Right cardiac atrium (tissue), 5 donors: Measurements from ENCODE around the gene NCK2. TPM values are rescaled to one million over a fixed set of nuclear protein-coding genes. Genes with fewer than 3 reads are reported as not detected.

Source experiments
- ATAC-seq, 2 donors: fragments of 200-7000 bp; cut with Tn5 transposase; one replicate each; pipeline versions ENCODE4 v1.8.0 to v1.9.1; 2020; ENCODE audit warnings: moderate library complexity in 2 of 2, mild to moderate bottlenecking in 1 of 2
- DNase-seq, 3 donors: peaks; one replicate each; pipeline ENCODE4 v3.0.0-alpha.2; 2020
- H3K27ac ChIP-seq: one replicate; pipeline ENCODE4 v1.5.1; 2013; ENCODE audit warnings: mild to moderate bottlenecking, low read length, control low read depth, moderate library complexity
- H3K27me3 ChIP-seq: one replicate; pipeline ENCODE4 v1.6.1; 2013; ENCODE audit not compliant: control insufficient read depth, insufficient read depth
- H3K4me1 ChIP-seq: one replicate; pipeline ENCODE4 v1.6.1; 2013; ENCODE audit warnings: low read length; ENCODE audit not compliant: control insufficient read depth, insufficient read depth
- H3K4me3 ChIP-seq: one replicate; pipeline ENCODE4 v1.5.1; 2013; ENCODE audit warnings: low read length, control low read depth
- H3K9me3 ChIP-seq: one replicate; pipeline ENCODE4 v1.6.1; 2013; ENCODE audit warnings: low read length; ENCODE audit not compliant: control insufficient read depth
- WGBS: extraction: QIAGEN DNeasy Blood & Tissue Kit; methylation state at CpG from one replicate; pipeline ENCODE4 v1.1.7; 2013; 5-methylcytosine and 5-hydroxymethylcytosine counted together
- intact Hi-C, 4 donors: fragments of 100-400 bp; cut with DNase I; formaldehyde crosslinking; loops; one replicate each; pipeline versions ENCODE4 v1.11.0 to v1.14.0; 2022 to 2023
- polyA plus RNA-seq: library from polyadenylated mRNA; stranded (reverse); fragments of 200-250 nt; gene quantifications from one replicate; pipeline ENCODE4 v1.2.3, GENCODE V29; 2013
- total RNA-seq, 4 donors: library from RNA; stranded (reverse); fragmentation: NEBNext Ultra II Directional; extraction: Animal tissue kit (Norgen Biotek cat#: 25700); gene quantifications; one replicate each; pipeline ENCODE4 v1.2.1, GENCODE V29; 2021
- donor health status: healthy with polysubstance abuse.
- donor health status: DM: no; HTN: yes; CAD: no.
- donor health status: DM: no; HTN: no; CAD: no.
- donor health status: DM: no; HTN: yes; CAD: no; lungs with severe emphysema.
- donor health status: DM: yes; HTN: yes; CAD: no.

Gene NCK2
- total and polyA plus RNA-seq, 5 donors, result 29.9 to 39.5 (median 31.1) TPM

- Histone ChIP-seq H3K9me3 (no peaks in the 10 kb centered on the region), H3K27ac (no peak overlapping the region), H3K4me1 (no peaks in the 10 kb centered on the region), H3K4me3 (no peak overlapping the region), H3K27me3 (no peaks in the 10 kb centered on the region)
- 95% methylated on average over 6 of the region's 6 CpGs for WGBS
- DNase-seq (no peak), ATAC-seq (no peak)
- intact Hi-C loops, result no loop called here
Measured at GRCh38 chr2:105736145-105736544, 8.6 kb upstream of the NCK2 start.

- intact Hi-C loops, result no loop called here
- DNase-seq, result no peak
- 91% methylated on average over 6 of the region's 6 CpGs for WGBS
- ATAC-seq, result no peak
- no peaks in the 10 kb centered on the region for H3K4me1 ChIP-seq
- H3K27ac ChIP-seq, result no peak overlapping the region
- H3K4me3 ChIP-seq, result no peak overlapping the region
- no peaks in the 10 kb centered on the region for H3K9me3 ChIP-seq
- no peaks in the 10 kb centered on the region for H3K27me3 ChIP-seq
Measured at GRCh38 chr2:105737980-105738657, 6.6 kb upstream of the NCK2 start.

DNA sequence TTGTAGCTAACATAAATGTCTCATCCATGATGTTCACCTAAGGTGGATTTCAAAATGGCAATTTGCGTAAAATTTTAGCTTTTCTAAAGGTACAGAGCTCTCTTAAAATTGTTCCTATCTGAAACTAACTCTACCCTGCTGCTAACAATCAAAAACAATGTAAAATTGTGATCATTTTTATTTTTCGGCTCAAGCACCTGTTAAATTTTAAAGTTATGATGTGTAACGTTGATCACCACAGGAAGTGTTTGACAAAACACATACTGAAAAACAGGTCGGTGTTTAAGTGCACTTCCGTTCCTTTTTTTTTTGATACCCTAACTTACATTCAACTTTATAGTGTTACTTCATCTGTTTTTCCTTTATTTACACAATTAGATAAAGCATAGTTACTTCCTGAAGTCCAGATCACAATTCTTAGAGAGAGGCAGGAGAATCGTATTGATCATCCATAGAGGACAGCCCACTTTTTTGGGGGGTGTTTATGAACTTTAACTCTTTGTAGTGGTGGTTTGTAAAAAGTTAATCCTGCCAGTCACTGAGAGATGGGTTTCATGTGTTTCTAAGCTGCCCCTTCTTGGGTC lies 6.0 kb upstream of the NCK2 start:
- no peak for ATAC-seq
- no peaks in the 10 kb centered on the region for H3K27me3 ChIP-seq
- intact Hi-C loops, result no loop called here
- H3K4me1 ChIP-seq, result no peaks in the 10 kb centered on the region
- H3K27ac ChIP-seq, result no peak overlapping the region
- DNase-seq, result no peak
- H3K9me3 ChIP-seq, result no peaks in the 10 kb centered on the region
- WGBS, result 75% methylated on average over 6 of the region's 6 CpGs
- H3K4me3 ChIP-seq, result no peak overlapping the region

- Histone ChIP-seq H3K27me3 (no peaks in the 10 kb centered on the region), H3K4me3 (no peak overlapping the region), H3K4me1 (no peaks in the 10 kb centered on the region), H3K27ac (no peak overlapping the region), H3K9me3 (no peaks in the 10 kb centered on the region)
- DNase-seq (no peak), ATAC-seq (no peak)
- intact Hi-C loops, result no loop called here
- WGBS, result 78% methylated on average over 8 of the region's 8 CpGs
Measured at GRCh38 chr2:105739426-105739825, 5.3 kb upstream of the NCK2 start.

DNA sequence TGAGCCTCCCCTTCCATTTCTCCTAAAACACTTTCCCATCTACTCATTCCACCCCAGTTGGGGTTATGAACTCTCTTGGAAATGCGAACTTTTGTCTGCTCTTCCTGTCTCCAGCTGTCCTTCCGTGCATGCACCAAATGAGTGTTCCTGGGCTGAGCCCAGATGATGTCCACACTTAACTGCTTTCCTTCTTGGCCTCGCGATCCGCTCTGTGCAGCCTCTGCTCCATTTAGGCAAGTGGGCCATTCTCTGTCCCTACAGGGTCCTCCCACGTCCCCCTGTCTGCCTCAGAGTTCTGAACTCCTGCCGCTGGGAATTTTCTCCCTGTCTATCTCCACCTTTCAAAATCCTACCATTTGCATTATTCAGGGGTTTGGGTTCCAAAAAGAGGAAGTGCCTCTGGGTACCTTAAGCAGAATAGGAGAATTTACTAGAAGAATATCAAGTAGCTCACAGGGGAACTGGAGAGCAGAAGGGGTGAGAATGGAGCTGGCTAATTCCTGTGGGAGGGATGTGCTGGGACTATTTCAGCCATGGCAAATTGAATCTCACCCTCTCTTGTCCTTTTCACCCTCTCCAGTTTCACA lies 4.7 kb upstream of the NCK2 start:
- intact Hi-C loops, result loop anchor here in 1 of 4 donors (10.0 kb wide), 1 partner anchor 55 kb away; no protein-coding TSS in a partner anchor
- H3K4me3 ChIP-seq, result no peak overlapping the region
- no peaks in the 10 kb centered on the region for H3K9me3 ChIP-seq
- H3K4me1 ChIP-seq, result no peaks in the 10 kb centered on the region
- DNase-seq (no peak), ATAC-seq (no peak)
- 71% methylated on average over 7 of the region's 7 CpGs for WGBS
- H3K27me3 ChIP-seq, result no peaks in the 10 kb centered on the region
- H3K27ac ChIP-seq, result no peak overlapping the region

DNA sequence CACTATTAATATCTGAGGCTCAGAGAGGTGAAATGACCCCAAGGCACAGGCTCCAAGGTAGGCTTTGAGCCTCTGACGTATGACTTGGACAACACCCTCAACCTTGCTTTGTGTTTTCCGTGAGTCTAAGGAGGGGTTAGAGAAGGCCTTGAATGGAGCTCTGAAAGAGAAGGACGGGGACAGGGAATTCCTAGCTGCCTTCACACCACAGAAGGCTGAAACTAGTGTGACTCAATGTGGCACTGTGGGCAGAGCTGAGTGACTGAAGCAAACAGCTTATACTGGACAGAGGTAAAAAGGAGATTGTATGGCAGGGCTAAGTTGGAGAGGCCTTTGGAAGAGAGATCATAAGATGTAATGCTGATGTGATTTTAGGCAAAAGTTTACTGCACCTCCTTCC lies 3.5 kb upstream of the NCK2 start:
- H3K27ac ChIP-seq, result no peak overlapping the region
- WGBS, result 95% methylated on average over 3 of the region's 3 CpGs

DNA sequence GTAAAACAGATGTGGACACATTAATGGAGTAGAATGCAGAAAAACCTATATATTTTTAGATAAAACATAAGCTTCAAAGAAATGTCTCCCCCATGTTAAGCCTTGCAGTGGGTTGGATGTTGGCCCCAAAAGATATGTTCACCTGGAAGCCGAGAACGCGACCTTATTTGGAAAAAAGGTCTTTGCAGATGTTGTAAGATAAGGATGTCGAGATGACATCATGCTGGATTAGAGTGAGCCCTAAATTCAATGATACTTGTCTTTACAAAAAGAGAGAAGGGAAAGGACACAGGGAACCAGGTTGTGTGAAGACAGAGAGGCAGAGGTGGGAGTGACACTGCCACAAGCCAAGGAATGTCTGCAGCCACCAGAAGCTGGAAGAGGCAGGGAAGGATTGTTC lies 3.1 kb upstream of the NCK2 start:
- no peak for ATAC-seq
- H3K4me3 ChIP-seq, result no peak overlapping the region
- no peaks in the 10 kb centered on the region for H3K27me3 ChIP-seq
- no peak for DNase-seq
- peaks cover 2% of the 10 kb centered on the region for H3K4me1 ChIP-seq
- no peaks in the 10 kb centered on the region for H3K9me3 ChIP-seq
- intact Hi-C loops, result loop anchor here in 1 of 4 donors (10.0 kb wide), 1 partner anchor 53 kb away; no protein-coding TSS in a partner anchor
- 97% methylated on average over 4 of the region's 4 CpGs for WGBS
- H3K27ac ChIP-seq, result no peak overlapping the region

More for the DNA sequence above, 3.5 kb upstream of the NCK2 start:
- no peaks in the 10 kb centered on the region for H3K27me3 ChIP-seq
- H3K4me3 ChIP-seq, result no peak overlapping the region
- DNase-seq (no peak), ATAC-seq (no peak)
- peaks cover 2% of the 10 kb centered on the region for H3K4me1 ChIP-seq
- no peaks in the 10 kb centered on the region for H3K9me3 ChIP-seq
- intact Hi-C loops, result loop anchor here in 1 of 4 donors (10.0 kb wide), 1 partner anchor 54 kb away; no protein-coding TSS in a partner anchor

- H3K4me3 ChIP-seq, result peak overlapping the region; percentile 85
- intact Hi-C loops, result loop anchor here in 1 of 4 donors (10.0 kb wide), 1 partner anchor 51 kb away; no protein-coding TSS in a partner anchor
- ATAC-seq (peak; percentile 93), DNase-seq (peak; percentile 72 to 88 (median 88))
- no peaks in the 10 kb centered on the region for H3K27me3 ChIP-seq
- peak overlapping the region; percentile 86 for H3K27ac ChIP-seq
- 1% methylated on average over 72 of the region's 75 CpGs for WGBS
- H3K9me3 ChIP-seq, result no peaks in the 10 kb centered on the region
- peaks cover 15% of the 10 kb centered on the region for H3K4me1 ChIP-seq
Measured at GRCh38 chr2:105744091-105744908, 412 bp upstream of the NCK2 start.

GRCh38 chr2:105746177-105747080 lies 1.7 kb downstream of the NCK2 start:
- Histone ChIP-seq H3K4me1 (peaks cover 29% of the 10 kb centered on the region), H3K4me3 (peak overlapping the region; percentile 85), H3K9me3 (no peaks in the 10 kb centered on the region), H3K27ac (no peak overlapping the region), H3K27me3 (no peaks in the 10 kb centered on the region)
- DNase-seq, result peak; percentile 48 to 75 (median 73)
- ATAC-seq, result no peak
- 48% methylated on average over 23 of the region's 23 CpGs for WGBS
- intact Hi-C loops, result loop anchor here in 1 of 4 donors (10.0 kb wide), 1 partner anchor 48 kb away; no protein-coding TSS in a partner anchor
